Measurements from ENCODE around the gene DENND1A. TPM values are rescaled to one million over a fixed set of nuclear protein-coding genes. Genes with fewer than 3 reads are reported as not detected.

The DENND1A gene
- total RNA-seq, 1 experiment from 2014 or later: 19.7 TPM

- in situ Hi-C loops (cut with HindIII; ENCODE audit: low pct_unique_long_range_greater_than_20kb, low sequenced_read_pairs) (no loop called here), intact Hi-C loops (cut with micrococcal nuclease; ENCODE audit: unreplicated experiment) (no loop called here)
- no peak for DNase-seq (ENCODE audit: low read depth, low spot score)
- ATAC-seq: no peak
- H3K4me1 ChIP-seq (ENCODE audit: control insufficient read depth, insufficient read depth, low read length): no peaks in the 10 kb centered on the region
- POLR2A ChIA-PET: no interaction called here
- CTCF ChIA-PET: no interaction called here
- no peaks in the 10 kb centered on the region for H3K36me3 ChIP-seq (ENCODE audit: control insufficient read depth, insufficient read depth, low read length)
- no TSS peak for BruUV-seq (replicated peaks)
- H3K27me3 ChIP-seq (ENCODE audit: control insufficient read depth, insufficient read depth, low read length): no peaks in the 10 kb centered on the region
- H3K4me3 ChIP-seq (ENCODE audit: low read depth in 2 of 2, low read length in 2 of 2): no peak overlapping the region
- TF ChIP-seq TCF7L2 (IDR thresholded peaks at IDR 0.05; ENCODE audit: low read depth, low read length): no peak
- TF ChIP-seq POLR2AphosphoS5 (IDR thresholded peaks at IDR 0.05; ENCODE audit: low read depth, low read length): no peak
- no peak for TF ChIP-seq REST (IDR thresholded peaks at IDR 0.05; ENCODE audit: insufficient read depth in 1 of 2, low read depth in 2 of 2, low read length in 1 of 2)
- TF ChIP-seq SIN3A (IDR thresholded peaks at IDR 0.05; ENCODE audit: borderline replicate concordance, insufficient read depth, low read depth, low read length): no peak
- TF ChIP-seq CTCF (IDR thresholded peaks at IDR 0.05): no peak
- H3K27ac ChIP-seq (ENCODE audit: low read length): no peak overlapping the region
- H3K9me3 ChIP-seq (ENCODE audit: control insufficient read depth, insufficient read depth, low read depth, low read length): no peaks in the 10 kb centered on the region
Measured at GRCh38 chr9:123584202-123585176, 345.4 kb downstream of the DENND1A start.

GRCh38 chr9:123583646-123584045, 346.3 kb downstream of the DENND1A start:
- POLR2A ChIA-PET: interaction anchor here (0.6 kb wide), 1 partner anchor 301 kb away, joined by 6 read pairs; no protein-coding TSS in a partner anchor
- no peaks in the 10 kb centered on the region for H3K27me3 ChIP-seq (ENCODE audit: control insufficient read depth, insufficient read depth, low read length)
- no peaks in the 10 kb centered on the region for H3K36me3 ChIP-seq (ENCODE audit: control insufficient read depth, insufficient read depth, low read length)
- CTCF ChIA-PET: no interaction called here
- BruUV-seq (replicated peaks): no TSS peak
- TF ChIP-seq SIN3A (IDR thresholded peaks at IDR 0.05; ENCODE audit: borderline replicate concordance, insufficient read depth, low read depth, low read length) (no peak), CTCF (IDR thresholded peaks at IDR 0.05) (no peak), REST (IDR thresholded peaks at IDR 0.05; ENCODE audit: insufficient read depth in 1 of 2, low read depth in 2 of 2, low read length in 1 of 2) (no peak), TCF7L2 (IDR thresholded peaks at IDR 0.05; ENCODE audit: low read depth, low read length) (no peak), POLR2AphosphoS5 (IDR thresholded peaks at IDR 0.05; ENCODE audit: low read depth, low read length) (no peak)
- in situ Hi-C loops (cut with HindIII; ENCODE audit: low pct_unique_long_range_greater_than_20kb, low sequenced_read_pairs): no loop called here
- no peaks in the 10 kb centered on the region for H3K4me1 ChIP-seq (ENCODE audit: control insufficient read depth, insufficient read depth, low read length)
- H3K4me3 ChIP-seq (ENCODE audit: low read depth in 2 of 2, low read length in 2 of 2): no peak overlapping the region
- DNase-seq (ENCODE audit: low read depth, low spot score) (no peak), ATAC-seq (no peak)
- intact Hi-C loops (cut with micrococcal nuclease; ENCODE audit: unreplicated experiment): no loop called here
- no peaks in the 10 kb centered on the region for H3K9me3 ChIP-seq (ENCODE audit: control insufficient read depth, insufficient read depth, low read depth, low read length)
- H3K27ac ChIP-seq (ENCODE audit: low read length): no peak overlapping the region
